ENCODE results near the gene MRPS10.

The MRPS10 gene

GRCh38 chr6:42179945-42180313, 37.7 kb downstream of the MRPS10 start:
- TF ChIP-seq ZFP3 (CRISPR knock-in tag; IDR thresholded peaks at IDR 0.05) (no peak), CSDC2 (CRISPR knock-in tag; IDR thresholded peaks at IDR 0.05) (no peak), PATZ1 (CRISPR knock-in tag; IDR thresholded peaks at IDR 0.05; ENCODE audit: borderline replicate concordance) (no peak), ZNF70 (CRISPR knock-in tag; IDR thresholded peaks at IDR 0.05) (no peak), ZNF8 (CRISPR knock-in tag; IDR thresholded peaks at IDR 0.05) (no peak), ZNF565 (CRISPR knock-in tag; conservative IDR thresholded peaks at IDR 0.05; ENCODE audit: low read depth) (no peak), BACH2 (CRISPR knock-in tag; IDR thresholded peaks at IDR 0.05; ENCODE audit: borderline replicate concordance) (no peak), TOX (CRISPR knock-in tag; IDR thresholded peaks at IDR 0.05; ENCODE audit: borderline replicate concordance) (no peak), ARNTL (CRISPR knock-in tag; IDR thresholded peaks at IDR 0.05; ENCODE audit: borderline replicate concordance, low read depth) (no peak), OSR1 (CRISPR knock-in tag; IDR thresholded peaks at IDR 0.05) (no peak), SNAI2 (CRISPR knock-in tag; IDR thresholded peaks at IDR 0.05) (no peak), GLIS3 (CRISPR knock-in tag; IDR thresholded peaks at IDR 0.05) (no peak), ESRRG (CRISPR knock-in tag; IDR thresholded peaks at IDR 0.05) (no peak), ZC3H10 (CRISPR knock-in tag; IDR thresholded peaks at IDR 0.05) (no peak), ZFP30 (CRISPR knock-in tag; IDR thresholded peaks at IDR 0.05) (no peak), RARB (CRISPR knock-in tag; IDR thresholded peaks at IDR 0.05) (no peak)
- TF ChIP-seq, protein P1, sequence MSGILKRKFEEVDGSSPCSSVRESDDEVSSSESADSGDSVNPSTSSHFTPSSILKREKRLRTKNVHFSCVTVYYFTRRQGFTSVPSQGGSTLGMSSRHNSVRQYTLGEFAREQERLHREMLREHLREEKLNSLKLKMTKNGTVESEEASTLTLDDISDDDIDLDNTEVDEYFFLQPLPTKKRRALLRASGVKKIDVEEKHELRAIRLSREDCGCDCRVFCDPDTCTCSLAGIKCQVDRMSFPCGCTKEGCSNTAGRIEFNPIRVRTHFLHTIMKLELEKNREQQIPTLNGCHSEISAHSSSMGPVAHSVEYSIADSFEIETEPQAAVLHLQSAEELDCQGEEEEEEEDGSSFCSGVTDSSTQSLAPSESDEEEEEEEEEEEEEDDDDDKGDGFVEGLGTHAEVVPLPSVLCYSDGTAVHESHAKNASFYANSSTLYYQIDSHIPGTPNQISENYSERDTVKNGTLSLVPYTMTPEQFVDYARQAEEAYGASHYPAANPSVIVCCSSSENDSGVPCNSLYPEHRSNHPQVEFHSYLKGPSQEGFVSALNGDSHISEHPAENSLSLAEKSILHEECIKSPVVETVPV (CRISPR knock-in tag; IDR thresholded peaks at IDR 0.05), result no peak
- TF ChIP-seq, protein P2, sequence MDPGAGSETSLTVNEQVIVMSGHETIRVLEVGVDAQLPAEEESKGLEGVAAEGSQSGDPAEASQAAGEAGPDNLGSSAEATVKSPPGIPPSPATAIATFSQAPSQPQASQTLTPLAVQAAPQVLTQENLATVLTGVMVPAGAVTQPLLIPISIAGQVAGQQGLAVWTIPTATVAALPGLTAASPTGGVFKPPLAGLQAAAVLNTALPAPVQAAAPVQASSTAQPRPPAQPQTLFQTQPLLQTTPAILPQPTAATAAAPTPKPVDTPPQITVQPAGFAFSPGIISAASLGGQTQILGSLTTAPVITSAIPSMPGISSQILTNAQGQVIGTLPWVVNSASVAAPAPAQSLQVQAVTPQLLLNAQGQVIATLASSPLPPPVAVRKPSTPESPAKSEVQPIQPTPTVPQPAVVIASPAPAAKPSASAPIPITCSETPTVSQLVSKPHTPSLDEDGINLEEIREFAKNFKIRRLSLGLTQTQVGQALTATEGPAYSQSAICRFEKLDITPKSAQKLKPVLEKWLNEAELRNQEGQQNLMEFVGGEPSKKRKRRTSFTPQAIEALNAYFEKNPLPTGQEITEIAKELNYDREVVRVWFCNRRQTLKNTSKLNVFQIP (CRISPR knock-in tag; IDR thresholded peaks at IDR 0.05; ENCODE audit: borderline replicate concordance, low read depth), result no peak
- no peak for ATAC-seq

- TF ChIP-seq ZFP3 (CRISPR knock-in tag; IDR thresholded peaks at IDR 0.05) (no peak), ZC3H10 (CRISPR knock-in tag; IDR thresholded peaks at IDR 0.05) (no peak), OSR1 (CRISPR knock-in tag; IDR thresholded peaks at IDR 0.05) (no peak), SNAI2 (CRISPR knock-in tag; IDR thresholded peaks at IDR 0.05) (no peak), PPARA (CRISPR knock-in tag; IDR thresholded peaks at IDR 0.05; ENCODE audit: borderline replicate concordance) (no peak)
- TF ChIP-seq, protein P3, sequence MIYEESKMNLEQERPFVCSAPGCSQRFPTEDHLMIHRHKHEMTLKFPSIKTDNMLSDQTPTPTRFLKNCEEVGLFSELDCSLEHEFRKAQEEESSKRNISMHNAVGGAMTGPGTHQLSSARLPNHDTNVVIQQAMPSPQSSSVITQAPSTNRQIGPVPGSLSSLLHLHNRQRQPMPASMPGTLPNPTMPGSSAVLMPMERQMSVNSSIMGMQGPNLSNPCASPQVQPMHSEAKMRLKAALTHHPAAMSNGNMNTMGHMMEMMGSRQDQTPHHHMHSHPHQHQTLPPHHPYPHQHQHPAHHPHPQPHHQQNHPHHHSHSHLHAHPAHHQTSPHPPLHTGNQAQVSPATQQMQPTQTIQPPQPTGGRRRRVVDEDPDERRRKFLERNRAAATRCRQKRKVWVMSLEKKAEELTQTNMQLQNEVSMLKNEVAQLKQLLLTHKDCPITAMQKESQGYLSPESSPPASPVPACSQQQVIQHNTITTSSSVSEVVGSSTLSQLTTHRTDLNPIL (CRISPR knock-in tag; IDR thresholded peaks at IDR 0.05; ENCODE audit: low read depth), result no peak
- ATAC-seq, result no peak; the same call in 2 of the 3 replicates
Observed at GRCh38 chr6:42179261-42179944, 38.3 kb downstream of the MRPS10 start.

- peak; percentile 75 for ATAC-seq
- peak; percentile 53 for TF ChIP-seq TCF4 (CRISPR knock-in tag; IDR thresholded peaks at IDR 0.05; ENCODE audit: borderline replicate concordance)
- no peak for TF ChIP-seq TOX (CRISPR knock-in tag; IDR thresholded peaks at IDR 0.05; ENCODE audit: borderline replicate concordance)
Observed at GRCh38 chr6:42177514-42178364, 39.9 kb downstream of the MRPS10 start.

GRCh38 chr6:42176981-42177380, 40.7 kb downstream of the MRPS10 start:
- no peak for ATAC-seq
- TF ChIP-seq ESRRG (CRISPR knock-in tag; IDR thresholded peaks at IDR 0.05), result no peak
- TF ChIP-seq TOX (CRISPR knock-in tag; IDR thresholded peaks at IDR 0.05; ENCODE audit: borderline replicate concordance), result no peak
- no peak for TF ChIP-seq ZNF8 (CRISPR knock-in tag; IDR thresholded peaks at IDR 0.05)
- no peak for TF ChIP-seq ZNF70 (CRISPR knock-in tag; IDR thresholded peaks at IDR 0.05)
- no peak for TF ChIP-seq ZFP3 (CRISPR knock-in tag; IDR thresholded peaks at IDR 0.05)
- TF ChIP-seq, protein P1 (CRISPR knock-in tag; IDR thresholded peaks at IDR 0.05), result no peak
- no peak for TF ChIP-seq ISL1 (CRISPR knock-in tag; IDR thresholded peaks at IDR 0.05)
- TF ChIP-seq ZNF565 (CRISPR knock-in tag; conservative IDR thresholded peaks at IDR 0.05; ENCODE audit: low read depth), result no peak
- TF ChIP-seq ZFP30 (CRISPR knock-in tag; IDR thresholded peaks at IDR 0.05), result no peak
- no peak for TF ChIP-seq PATZ1 (CRISPR knock-in tag; IDR thresholded peaks at IDR 0.05; ENCODE audit: borderline replicate concordance)
- no peak for TF ChIP-seq BACH2 (CRISPR knock-in tag; IDR thresholded peaks at IDR 0.05; ENCODE audit: borderline replicate concordance)
- TF ChIP-seq, protein P3 (CRISPR knock-in tag; IDR thresholded peaks at IDR 0.05; ENCODE audit: low read depth), result no peak

Measured in SK-N-SH treated with all-trans-retinoic acid at 6 μM for 48 hours (cell line).